OCI-M2 (cell line): ENCODE measurements around the gene HNRNPA3.
"Not testable (repeated sequence)": the region's sequence is repeated elsewhere in the genome, so short reads cannot be mapped to it uniquely, and the experiment has no call there.

Experiments
- DNase-seq: peaks from one replicate; lab custom pipeline; 2025; ENCODE audit not compliant: unreplicated experiment; lab: John Stamatoyannopoulos, UW

The HNRNPA3 gene

GRCh38 chr2:177212106-177212890 is at the start of gene HNRNPA3:
Gene HNRNPA3 (plus strand): TSS chr2:177212794. CDS start chr2:177212800, 6 bp downstream.
- peak; percentile 29 for DNase-seq

- no peak for DNase-seq
Observed at GRCh38 chr2:177164131-177164530, 48.5 kb upstream of the HNRNPA3 start.

DNA sequence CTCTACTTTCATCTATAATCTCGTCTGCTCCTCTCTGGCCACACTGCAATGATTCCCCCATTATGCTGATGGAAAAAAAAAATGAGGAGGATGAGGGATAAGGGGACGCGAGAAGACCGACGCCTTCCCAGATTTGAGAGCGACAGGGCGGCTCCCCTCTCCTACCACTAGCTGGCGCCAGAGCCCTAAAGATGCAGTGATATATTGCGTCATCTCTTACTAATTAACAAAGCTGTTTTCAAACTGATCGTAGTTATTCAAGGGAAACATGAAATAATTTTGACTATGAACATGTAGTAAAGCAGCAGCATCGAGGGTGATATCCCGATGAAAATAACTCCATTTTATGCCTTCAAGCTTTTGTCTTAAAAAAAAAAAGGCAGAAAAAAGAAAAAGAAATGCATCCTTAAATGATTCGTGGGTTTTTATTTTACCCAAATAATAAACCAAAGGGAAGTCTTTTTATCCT is 48.0 kb upstream of the HNRNPA3 start:
- peak; percentile 69 for DNase-seq

DNA sequence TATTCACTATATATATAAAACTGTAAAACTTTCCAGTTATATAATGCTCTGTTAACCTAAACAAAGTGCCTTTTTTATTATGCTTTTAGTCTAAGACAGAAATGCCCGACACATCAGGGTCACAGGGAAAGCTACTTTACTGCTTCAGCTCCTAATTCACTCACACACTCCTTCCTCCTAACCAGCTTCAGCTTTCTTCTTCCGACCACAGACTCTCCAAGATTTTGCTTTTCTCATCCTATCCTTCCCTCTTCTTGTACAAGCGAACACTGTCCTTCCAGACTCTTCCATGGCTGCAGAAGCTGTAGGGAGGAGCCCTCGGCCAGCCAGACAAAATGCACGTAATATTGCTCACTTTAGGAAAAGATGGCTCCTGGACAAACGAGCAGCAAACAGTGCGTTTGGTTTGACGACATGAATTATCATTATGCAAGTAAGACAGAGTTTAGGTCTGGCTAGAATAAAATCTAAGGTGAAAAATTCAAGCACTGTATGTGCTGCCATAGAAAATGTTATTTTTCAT is 47.5 kb upstream of the HNRNPA3 start:
- no peak for DNase-seq

GRCh38 chr2:177165721-177166711 is 46.6 kb upstream of the HNRNPA3 start:
- DNase-seq = no peak

DNA sequence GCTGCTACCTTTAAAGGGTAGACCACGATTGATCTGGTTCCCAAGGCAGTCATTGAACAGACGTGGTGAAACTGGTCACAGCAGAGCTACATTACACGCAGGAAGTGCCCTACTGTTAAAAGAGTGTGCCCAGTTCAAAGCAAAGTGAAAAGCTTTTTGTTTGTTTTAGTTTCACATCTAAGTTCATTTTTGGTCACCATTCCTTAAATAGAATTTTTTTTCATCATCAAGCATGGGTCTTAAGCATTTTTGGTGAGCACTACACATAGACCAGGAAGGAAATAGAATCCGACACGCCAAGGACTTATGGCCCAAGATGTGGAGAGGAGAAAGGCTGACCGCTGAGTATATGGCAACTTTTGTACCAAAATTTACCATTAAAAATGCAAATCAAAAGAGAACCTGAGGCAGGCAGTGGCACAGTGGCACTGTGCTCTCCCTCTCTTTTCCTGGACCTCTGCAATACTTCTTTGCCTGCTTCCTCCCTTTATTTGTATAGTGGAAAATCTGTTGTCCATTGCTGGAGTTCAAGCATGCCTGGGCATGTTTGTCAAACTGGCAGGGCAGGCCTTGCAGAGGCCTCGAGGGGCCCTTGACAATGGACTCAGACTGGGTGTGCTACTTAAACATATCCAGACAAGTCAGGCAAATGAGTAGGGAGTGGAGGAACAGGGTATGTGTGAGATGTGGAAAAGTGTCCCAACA is 42.6 kb upstream of the HNRNPA3 start:
- no peak for DNase-seq

DNA sequence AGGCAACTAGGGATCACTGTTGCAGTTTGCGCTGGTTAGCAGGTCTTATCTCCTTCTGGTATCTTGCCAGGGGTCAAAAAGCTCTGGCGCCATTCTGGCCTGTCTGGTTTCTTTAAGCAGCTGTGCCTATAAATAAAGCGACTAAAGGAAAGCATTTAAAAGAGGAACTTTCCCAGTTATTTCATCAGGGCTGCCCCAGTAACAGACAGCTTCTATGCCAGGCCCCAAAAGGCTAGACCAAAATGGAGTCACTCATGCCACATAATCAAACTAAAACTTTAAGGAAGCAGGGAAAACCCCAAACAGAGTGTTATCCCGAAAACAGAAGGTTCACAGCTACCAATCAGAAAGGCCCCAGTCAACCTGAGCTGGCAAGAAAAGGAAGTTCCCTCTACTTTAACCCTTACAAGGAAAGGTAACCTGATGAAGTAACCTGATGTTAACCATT is 41.2 kb upstream of the HNRNPA3 start:
- no peak for DNase-seq

- DNase-seq = no peak
Observed at GRCh38 chr2:177172034-177172880, 40.3 kb upstream of the HNRNPA3 start.

GRCh38 chr2:177174486-177174885 is 38.1 kb upstream of the HNRNPA3 start:
- no peak for DNase-seq

DNA sequence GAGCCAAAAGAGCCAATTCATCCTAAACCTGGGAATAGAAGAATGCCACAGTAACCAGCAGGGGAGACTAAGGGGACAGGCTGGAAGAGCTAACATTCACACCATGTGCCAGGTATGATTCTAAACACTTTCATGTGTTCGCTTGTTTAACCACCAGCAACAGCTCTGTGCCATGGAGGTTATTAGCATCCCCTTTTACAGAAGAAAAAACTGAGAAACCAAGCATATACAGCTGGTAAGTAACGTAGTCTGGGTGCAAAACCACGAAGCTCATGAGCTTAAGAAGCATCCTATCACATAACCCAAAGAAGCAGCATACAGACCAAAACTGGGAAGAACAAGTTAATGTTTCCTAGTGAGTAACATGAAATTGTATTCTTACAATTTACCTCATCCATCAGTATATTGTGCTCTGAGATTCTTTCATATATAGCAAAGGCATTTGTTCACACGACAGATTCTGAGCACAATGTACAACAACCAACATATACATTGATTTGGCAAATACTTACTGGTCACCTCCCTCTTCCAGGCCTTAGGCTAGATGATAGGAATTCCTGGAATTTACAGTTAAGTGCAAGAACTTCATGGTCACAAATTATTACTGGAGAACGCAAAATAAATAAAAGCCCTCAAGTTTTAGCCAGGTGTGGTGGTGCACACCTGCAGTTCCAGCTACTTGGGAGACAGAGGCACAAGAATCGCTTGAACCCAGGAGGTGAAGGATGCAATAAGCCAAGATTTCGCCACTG is 36.5 kb upstream of the HNRNPA3 start:
- DNase-seq = no peak

DNA sequence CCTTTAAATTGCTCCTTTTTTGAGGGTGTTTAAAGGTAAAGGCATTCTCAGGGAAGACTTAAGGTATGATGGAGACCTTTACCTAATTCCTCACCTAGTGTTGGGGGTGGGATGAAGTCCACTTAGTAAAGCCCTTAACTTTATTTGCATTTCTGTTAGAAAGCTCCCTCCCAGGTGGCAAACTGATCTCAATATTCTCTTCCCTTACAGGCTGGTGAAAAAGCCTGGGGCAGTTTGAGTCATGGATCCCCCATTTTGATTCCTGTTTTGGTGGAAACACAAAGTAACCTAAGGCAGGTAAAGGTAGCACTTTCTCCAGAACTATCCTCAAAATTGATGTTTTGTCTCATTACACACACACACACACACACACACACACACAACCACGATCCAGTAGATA is 33.8 kb upstream of the HNRNPA3 start:
- no peak for DNase-seq

DNA sequence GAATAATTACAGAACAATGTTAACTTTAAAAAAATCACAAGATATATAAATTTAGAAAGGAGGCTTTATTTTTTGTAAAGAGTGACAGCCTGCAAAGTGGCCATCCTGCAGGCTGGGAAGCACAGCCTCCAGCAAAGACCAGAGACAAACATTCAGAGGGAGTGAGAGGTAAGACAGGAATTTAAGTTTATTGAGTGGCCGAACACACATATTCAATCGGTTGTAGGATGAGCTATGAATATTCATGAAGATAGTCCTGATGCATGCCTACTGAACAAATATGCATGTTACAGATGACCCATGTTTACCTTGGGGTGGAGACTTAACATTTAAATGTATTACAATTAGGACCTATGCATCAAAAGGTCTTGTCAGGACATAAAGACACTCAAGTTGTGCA is 33.4 kb upstream of the HNRNPA3 start:
- no peak for DNase-seq

GRCh38 chr2:177179671-177180070 is 32.9 kb upstream of the HNRNPA3 start:
- not testable (repeated sequence) for DNase-seq

DNA sequence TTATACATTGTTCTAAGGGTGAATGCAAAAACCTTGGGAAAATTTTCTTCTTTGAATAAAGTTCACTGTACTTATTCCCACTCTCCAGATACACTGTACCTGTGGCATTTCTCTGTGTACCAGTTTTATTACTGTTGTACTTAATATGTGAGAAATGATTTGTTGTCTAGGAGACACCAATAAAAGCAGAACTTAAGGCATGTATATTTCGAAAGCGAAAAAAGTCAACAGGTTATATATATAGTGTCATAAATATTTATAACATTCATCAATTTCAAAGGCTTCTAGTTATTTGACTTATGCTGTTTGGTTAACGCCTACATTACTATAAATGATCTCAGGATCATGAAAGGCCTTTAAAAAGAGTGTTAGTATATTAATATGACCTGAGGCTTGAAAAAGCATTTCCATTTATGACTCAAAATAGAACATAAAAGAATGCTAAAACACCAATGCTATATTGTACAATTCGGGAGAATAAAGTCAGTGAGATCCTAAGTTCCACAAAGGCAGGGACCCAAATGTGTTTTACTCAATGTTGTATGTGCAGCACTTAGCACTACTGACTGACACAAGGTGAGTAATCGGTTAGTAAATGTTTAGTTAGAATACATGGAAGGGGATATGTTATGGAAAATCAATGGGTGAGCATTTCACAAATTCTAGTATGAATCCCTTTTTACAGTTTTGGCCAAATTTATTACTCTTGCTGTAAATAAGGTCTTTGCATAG is 32.2 kb upstream of the HNRNPA3 start:
- no peak for DNase-seq

DNA sequence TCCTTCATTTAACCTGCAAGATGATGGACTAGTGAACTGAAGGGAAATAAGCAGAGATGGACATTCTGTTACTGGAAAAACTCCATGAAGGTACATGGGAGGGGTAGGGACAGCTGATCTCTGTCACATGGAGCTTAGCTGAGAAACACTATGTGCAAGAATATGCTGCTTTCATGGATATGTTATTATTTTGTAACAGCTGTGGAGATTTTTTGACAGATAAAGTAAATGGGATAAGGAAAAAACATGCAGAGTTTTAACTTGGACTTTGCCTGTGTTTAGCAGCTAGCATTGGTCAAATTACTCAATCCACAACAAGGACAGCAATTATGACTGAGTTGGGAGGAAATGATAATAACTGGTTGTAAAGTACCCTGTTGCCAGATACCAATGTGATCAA is 28.7 kb upstream of the HNRNPA3 start:
- no peak for DNase-seq

GRCh38 chr2:177184606-177185005 is 28.0 kb upstream of the HNRNPA3 start:
- no peak for DNase-seq

- DNase-seq = not testable (repeated sequence)
Observed at GRCh38 chr2:177186038-177186437, 26.6 kb upstream of the HNRNPA3 start.

DNA sequence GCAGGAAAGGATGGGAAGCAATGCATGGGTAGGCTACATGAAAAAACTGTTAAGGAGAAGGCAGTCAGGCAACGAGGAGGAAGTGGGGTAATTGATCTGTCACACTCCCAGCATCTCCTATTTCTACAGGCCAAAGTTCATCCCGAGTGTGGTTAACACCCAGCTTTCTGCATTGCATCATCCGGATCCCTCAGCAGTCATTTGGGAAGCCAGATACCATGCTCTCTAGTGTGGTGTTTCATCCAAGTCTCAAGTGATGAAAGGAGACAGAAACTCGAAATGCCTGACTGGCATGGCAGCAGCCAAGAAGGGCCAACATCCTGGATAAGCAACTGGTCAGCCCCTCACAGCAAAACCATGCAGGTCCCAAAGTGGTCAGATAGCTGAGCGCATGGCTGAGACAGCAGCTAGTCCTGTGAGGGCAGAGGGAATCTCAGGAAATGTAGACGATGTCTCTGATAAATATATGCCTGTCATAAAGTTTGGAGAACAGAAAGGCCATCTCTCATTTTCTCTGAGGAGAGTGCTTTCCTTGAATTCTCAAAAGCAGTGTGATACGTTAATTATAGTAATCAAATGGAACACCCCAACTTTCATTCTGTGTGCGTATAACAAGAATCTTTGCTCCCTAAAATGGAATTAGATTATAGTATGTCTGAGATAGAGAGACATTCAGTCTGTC is 24.8 kb upstream of the HNRNPA3 start:
- no peak for DNase-seq
